ENCODE results near the gene DCN. TPM values are rescaled to one million over a fixed set of nuclear protein-coding genes. Genes with fewer than 3 reads are reported as not detected.

The DCN gene
- total and polyA plus RNA-seq, 2 donors (not counting 3 experiments of a cell fraction or from before 2014, with no cell fraction given), result 0.42 to 0.43 TPM

- Histone ChIP-seq H3K9me1 (replicated peaks; ENCODE audit: control insufficient read depth, extremely low read depth, insufficient read depth, low read length) (no peaks in the 10 kb centered on the region), H3K4me1 (ENCODE audit: control insufficient read depth, extremely low read depth, insufficient read depth, low read length) (no peaks in the 10 kb centered on the region), H4K20me1 (replicated peaks; ENCODE audit: control insufficient read depth, extremely low read depth, insufficient read depth, low read length) (no peaks in the 10 kb centered on the region), H3K9ac (replicated peaks; ENCODE audit: extremely low read depth, insufficient read depth, low read length) (no peak overlapping the region), H3K36me3 (ENCODE audit: control insufficient read depth in 2 of 2, extremely low read depth in 1 of 2, insufficient read depth in 2 of 2, low read length in 2 of 2) (no peaks in the 10 kb centered on the region), H2AFZ (ENCODE audit: low read depth, low read length) (no peak overlapping the region), H3K4me3 (replicated peaks in 1 of 3; ENCODE audit: insufficient read depth in 1 of 3, low read depth in 1 of 3, low read length in 3 of 3) (no peak overlapping the region), H3K9me3 (replicated peaks; ENCODE audit: control insufficient read depth, insufficient read depth, low read length) (no peaks in the 10 kb centered on the region), H3K79me2 (ENCODE audit: control insufficient read depth, insufficient read depth, low read length) (no peaks in the 10 kb centered on the region), H3K4me2 (ENCODE audit: insufficient read depth, low read length) (no peak overlapping the region), H3K27ac (ENCODE audit: insufficient read depth, low read depth, low read length) (no peak overlapping the region), H3K27me3 (ENCODE audit: control insufficient read depth in 2 of 2, insufficient read depth in 2 of 2, low read length in 2 of 2) (no peaks in the 10 kb centered on the region)
- DNase-seq (ENCODE audit: low read depth, low spot score) (no peak), FAIRE-seq (no peak)
- TF ChIP-seq POLR2A (IDR thresholded peaks at IDR 0.05; ENCODE audit: low read depth, low read length), result no peak
- TF ChIP-seq JUN (IDR thresholded peaks at IDR 0.05; ENCODE audit: borderline replicate concordance, insufficient read depth, insufficient read length, low read depth), result no peak
- TF ChIP-seq GATA2 (IDR thresholded peaks at IDR 0.05; ENCODE audit: insufficient read depth, insufficient read length, low read depth, low read length), result no peak
- TF ChIP-seq POLR2AphosphoS5 (IDR thresholded peaks at IDR 0.05; ENCODE audit: insufficient read depth, low read depth, low read length), result no peak
- no peak for TF ChIP-seq FOS (IDR thresholded peaks at IDR 0.05; ENCODE audit: borderline replicate concordance, insufficient read depth, low read length)
- intact Hi-C loops (cut with micrococcal nuclease), result no loop called here
- ChIA-PET POLR2A (no interaction called here), CTCF (no interaction called here)
- dilution Hi-C loops (cut with MboI; ENCODE audit: extremely low pct_ligation_motif_present, low sequenced_read_pairs), result no loop called here
- no TSS peak for BruUV-seq (replicated peaks)
Observed at GRCh38 chr12:91216871-91217270, 34.3 kb upstream of the DCN start.

GRCh38 chr12:91215940-91216454 lies 33.4 kb upstream of the DCN start:
- DNase-seq (ENCODE audit: low read depth, low spot score) (no peak), FAIRE-seq (no peak)
- no peak overlapping the region for H3K27ac ChIP-seq (ENCODE audit: insufficient read depth, low read depth, low read length)
- no peaks in the 10 kb centered on the region for H4K20me1 ChIP-seq (replicated peaks; ENCODE audit: control insufficient read depth, extremely low read depth, insufficient read depth, low read length)
- dilution Hi-C loops (cut with MboI; ENCODE audit: extremely low pct_ligation_motif_present, low sequenced_read_pairs) (no loop called here), intact Hi-C loops (cut with micrococcal nuclease) (no loop called here)
- ChIA-PET POLR2A (no interaction called here), CTCF (no interaction called here)
- no peaks in the 10 kb centered on the region for H3K27me3 ChIP-seq (ENCODE audit: control insufficient read depth in 2 of 2, insufficient read depth in 2 of 2, low read length in 2 of 2)
- H3K9me1 ChIP-seq (replicated peaks; ENCODE audit: control insufficient read depth, extremely low read depth, insufficient read depth, low read length), result no peaks in the 10 kb centered on the region
- no peak overlapping the region for H3K4me2 ChIP-seq (ENCODE audit: insufficient read depth, low read length)
- no peak overlapping the region for H3K9ac ChIP-seq (replicated peaks; ENCODE audit: extremely low read depth, insufficient read depth, low read length)
- no peak for TF ChIP-seq MAX (IDR thresholded peaks at IDR 0.05; ENCODE audit: insufficient read depth, insufficient read length)
- TF ChIP-seq GATA2 (IDR thresholded peaks at IDR 0.05; ENCODE audit: insufficient read depth, insufficient read length, low read depth, low read length), result no peak
- TF ChIP-seq EZH2 (IDR thresholded peaks at IDR 0.05; ENCODE audit: borderline replicate concordance, low read depth, low read length, severe bottlenecking), result no peak
- TF ChIP-seq JUN (IDR thresholded peaks at IDR 0.05; ENCODE audit: borderline replicate concordance, insufficient read depth, insufficient read length, low read depth), result no peak
- H3K4me3 ChIP-seq (replicated peaks in 1 of 3; ENCODE audit: insufficient read depth in 1 of 3, low read depth in 1 of 3, low read length in 3 of 3), result no peak overlapping the region
- no peaks in the 10 kb centered on the region for H3K36me3 ChIP-seq (ENCODE audit: control insufficient read depth in 2 of 2, extremely low read depth in 1 of 2, insufficient read depth in 2 of 2, low read length in 2 of 2)
- no peaks in the 10 kb centered on the region for H3K4me1 ChIP-seq (ENCODE audit: control insufficient read depth, extremely low read depth, insufficient read depth, low read length)
- H3K79me2 ChIP-seq (ENCODE audit: control insufficient read depth, insufficient read depth, low read length), result no peaks in the 10 kb centered on the region
- H2AFZ ChIP-seq (ENCODE audit: low read depth, low read length), result no peak overlapping the region
- no peaks in the 10 kb centered on the region for H3K9me3 ChIP-seq (replicated peaks; ENCODE audit: control insufficient read depth, insufficient read depth, low read length)
- no TSS peak for BruUV-seq (replicated peaks)
